AG09319 (cell line): ENCODE data around the gene MCM10.

Experiments
- DNase-seq: peaks from one replicate; pipeline ENCODE4 v3.0.0-alpha.2; 2010; ENCODE audit warnings: low read depth; ENCODE audit errors: extremely low read depth
- TF ChIP-seq, protein P1 (sequence below): IDR thresholded peaks from 2 replicates; pipeline ENCODE4 v1.5.1; 2011; ENCODE audit warnings: low read depth, mild to moderate bottlenecking, inconsistent platforms, low read length, moderate library complexity

Gene MCM10

DNA sequence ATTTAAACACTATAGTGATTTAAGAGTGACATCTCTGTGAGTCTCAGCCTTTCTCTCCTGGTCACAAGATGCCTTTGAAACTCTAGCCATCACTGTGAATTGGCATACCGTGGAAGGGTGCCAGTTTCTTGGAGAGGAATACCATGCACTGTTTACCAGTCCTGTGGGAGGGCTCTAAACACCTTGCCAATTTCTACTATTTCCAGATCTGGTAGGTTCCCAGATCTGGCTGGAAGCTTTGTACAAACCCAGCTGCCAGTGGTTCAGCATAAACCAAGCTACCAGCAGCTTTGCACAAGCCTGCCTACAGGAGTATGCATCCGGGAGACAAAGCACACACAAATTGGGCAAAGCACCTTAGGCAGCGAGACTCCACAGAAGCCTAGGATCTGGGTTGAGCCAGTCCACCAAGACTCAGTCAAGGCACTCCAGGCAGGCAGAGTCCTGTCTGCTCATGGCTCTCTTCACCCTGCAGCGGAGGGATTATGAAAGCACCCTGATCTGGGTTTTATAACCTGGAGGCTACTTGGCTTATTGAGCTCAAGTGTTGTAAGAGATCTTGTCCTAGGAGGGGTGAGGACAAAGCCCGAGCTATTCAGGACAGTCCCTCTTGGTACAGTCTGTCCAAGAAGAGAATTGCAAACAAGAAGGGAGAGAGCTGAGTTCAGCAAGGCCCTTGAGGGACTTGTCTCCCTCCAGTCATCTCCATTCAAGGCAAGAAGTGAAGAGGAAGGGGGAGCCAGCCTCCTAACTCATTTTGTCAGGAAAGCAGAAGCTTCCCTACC lies 23.6 kb downstream of the MCM10 start:
- TF ChIP-seq, protein P1, sequence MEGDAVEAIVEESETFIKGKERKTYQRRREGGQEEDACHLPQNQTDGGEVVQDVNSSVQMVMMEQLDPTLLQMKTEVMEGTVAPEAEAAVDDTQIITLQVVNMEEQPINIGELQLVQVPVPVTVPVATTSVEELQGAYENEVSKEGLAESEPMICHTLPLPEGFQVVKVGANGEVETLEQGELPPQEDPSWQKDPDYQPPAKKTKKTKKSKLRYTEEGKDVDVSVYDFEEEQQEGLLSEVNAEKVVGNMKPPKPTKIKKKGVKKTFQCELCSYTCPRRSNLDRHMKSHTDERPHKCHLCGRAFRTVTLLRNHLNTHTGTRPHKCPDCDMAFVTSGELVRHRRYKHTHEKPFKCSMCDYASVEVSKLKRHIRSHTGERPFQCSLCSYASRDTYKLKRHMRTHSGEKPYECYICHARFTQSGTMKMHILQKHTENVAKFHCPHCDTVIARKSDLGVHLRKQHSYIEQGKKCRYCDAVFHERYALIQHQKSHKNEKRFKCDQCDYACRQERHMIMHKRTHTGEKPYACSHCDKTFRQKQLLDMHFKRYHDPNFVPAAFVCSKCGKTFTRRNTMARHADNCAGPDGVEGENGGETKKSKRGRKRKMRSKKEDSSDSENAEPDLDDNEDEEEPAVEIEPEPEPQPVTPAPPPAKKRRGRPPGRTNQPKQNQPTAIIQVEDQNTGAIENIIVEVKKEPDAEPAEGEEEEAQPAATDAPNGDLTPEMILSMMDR, result no peak
- DNase-seq, result no peak

DNA sequence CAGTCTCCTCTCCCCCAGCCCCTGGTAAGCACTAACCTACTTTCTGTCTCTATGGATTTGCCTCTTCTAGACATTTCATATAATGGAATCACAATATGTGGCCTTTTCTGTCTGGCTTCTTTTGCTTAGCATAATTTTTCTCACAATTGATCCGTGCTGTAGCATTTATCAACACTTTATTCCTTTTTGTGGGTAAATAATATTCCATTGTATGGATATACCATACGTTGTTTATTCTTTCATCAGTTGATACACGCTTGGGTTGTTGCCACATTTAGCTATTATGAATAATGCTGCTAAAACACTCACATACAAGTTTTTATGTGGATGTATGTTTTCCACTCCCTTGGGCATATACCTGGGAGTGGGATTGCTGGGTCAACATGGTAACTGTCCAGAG lies 25.8 kb downstream of the MCM10 start:
- DNase-seq, result no peak
- TF ChIP-seq, protein P1, result no peak

DNA sequence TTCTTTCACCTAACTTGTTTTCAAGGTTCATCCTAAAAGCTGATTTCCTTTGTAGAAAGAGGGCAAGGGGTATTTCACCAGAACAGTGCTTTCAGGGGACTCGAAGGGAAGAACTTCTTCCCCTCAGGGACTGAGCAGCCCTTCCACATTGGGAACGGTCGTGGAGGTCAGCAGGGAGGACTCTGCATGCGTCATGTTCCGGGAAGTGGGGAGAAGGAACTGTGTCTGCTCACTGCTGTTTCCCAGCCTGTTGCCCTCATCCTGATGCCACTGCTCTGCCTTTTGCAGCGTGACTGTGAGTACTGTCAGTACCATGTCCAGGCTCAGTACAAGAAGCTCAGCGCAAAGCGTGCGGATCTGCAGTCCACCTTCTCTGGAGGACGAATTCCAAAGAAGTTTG lies 27.2 kb downstream of the MCM10 start:
- TF ChIP-seq, protein P1, result no peak
- DNase-seq, result no peak

GRCh38 chr10:13189961-13190360 lies 28.6 kb downstream of the MCM10 start:
- peak; percentile 3 for DNase-seq
- TF ChIP-seq, protein P1, result no peak

DNA sequence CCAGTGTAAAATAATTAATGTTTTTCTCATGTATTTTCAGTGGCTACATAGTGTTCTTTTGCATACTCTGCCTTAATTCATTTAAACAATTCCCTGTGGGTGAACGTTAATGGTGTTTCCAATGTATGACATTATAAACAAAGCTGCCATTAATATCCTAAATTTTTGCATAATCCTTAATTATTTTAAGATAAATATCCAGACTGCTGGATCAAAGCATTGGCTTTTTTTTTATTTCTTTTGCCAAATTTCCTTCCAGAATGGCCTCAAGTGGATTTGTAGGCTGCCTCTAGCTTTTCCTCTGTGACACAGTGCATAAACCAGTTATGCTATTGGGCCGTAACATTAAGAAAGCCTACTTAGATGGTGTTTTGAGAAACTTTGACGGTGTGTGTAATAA lies 29.5 kb downstream of the MCM10 start:
- DNase-seq, result no peak
- TF ChIP-seq, protein P1, result no peak

DNA sequence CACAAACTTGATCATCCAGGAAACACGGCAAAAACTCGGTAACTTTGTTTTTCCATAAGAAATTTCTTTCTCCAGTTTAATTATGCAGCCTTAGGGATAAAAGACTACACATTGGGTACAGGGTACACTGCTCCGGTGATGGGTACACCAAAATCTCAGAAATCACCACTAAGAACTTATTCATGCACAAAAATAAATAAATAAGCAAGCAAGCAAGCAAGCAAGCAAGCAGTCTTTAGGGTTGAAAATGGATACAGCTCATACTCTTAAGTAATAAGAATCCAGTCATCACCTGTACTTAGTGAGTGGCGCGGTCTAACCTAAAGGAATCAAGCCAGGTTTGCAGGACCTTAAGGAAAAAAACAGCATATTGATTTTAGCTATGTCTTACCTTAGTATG lies 30.0 kb downstream of the MCM10 start:
- no peak for DNase-seq
- TF ChIP-seq, protein P1, result no peak

- TF ChIP-seq, protein P1, result no peak
- DNase-seq, result no peak
Observed at GRCh38 chr10:13193637-13194036, 32.3 kb downstream of the MCM10 start.
